ENCODE data around the gene CD24.

The CD24 gene

GRCh38 chr6:106977246-106977645 is 2.7 kb upstream of the CD24 start:
- TF ChIP-seq CTCF (IDR thresholded peaks at IDR 0.05; ENCODE audit: extremely low read depth, insufficient read depth, missing control alignments): no peak
- DNase-seq (ENCODE audit: low spot score): no peak
- in situ Hi-C loops (cut with MboI; ENCODE audit: low pct_unique_long_range_greater_than_20kb, low sequenced_read_pairs, unreplicated experiment): loop anchor here (25.0 kb wide), 2 partner anchors 540 to 640 kb away; partner anchors contain the start of gene ATG5

GRCh38 chr6:106976270-106976669 is 1.7 kb upstream of the CD24 start:
- no peak for DNase-seq (ENCODE audit: low spot score)
- no peak for TF ChIP-seq CTCF (IDR thresholded peaks at IDR 0.05; ENCODE audit: extremely low read depth, insufficient read depth, missing control alignments)
- in situ Hi-C loops (cut with MboI; ENCODE audit: low pct_unique_long_range_greater_than_20kb, low sequenced_read_pairs, unreplicated experiment): loop anchor here (25.0 kb wide), 2 partner anchors 539 to 639 kb away; partner anchors contain the start of gene ATG5

DNA sequence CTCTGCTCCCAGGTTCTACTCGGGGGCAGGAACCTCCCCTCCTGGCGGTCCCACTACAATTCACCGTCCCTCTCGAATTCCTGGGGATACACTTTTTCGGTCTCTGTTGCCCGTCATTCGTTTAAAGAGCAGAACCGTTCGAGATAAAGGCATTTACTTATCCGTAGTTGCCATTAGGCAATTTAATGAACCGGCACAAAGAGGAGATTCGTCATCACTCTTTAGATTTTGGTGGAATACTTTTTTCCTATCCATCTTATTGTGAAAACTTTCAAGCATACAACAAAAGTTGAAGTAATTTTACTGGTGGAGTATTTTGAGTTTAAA is 1.2 kb upstream of the CD24 start:
- in situ Hi-C loops (cut with MboI; ENCODE audit: low pct_unique_long_range_greater_than_20kb, low sequenced_read_pairs, unreplicated experiment): loop anchor here (25.0 kb wide), 2 partner anchors 538 to 638 kb away; partner anchors contain the start of gene ATG5
- no peak for DNase-seq (ENCODE audit: low spot score)
- TF ChIP-seq CTCF (IDR thresholded peaks at IDR 0.05; ENCODE audit: extremely low read depth, insufficient read depth, missing control alignments): no peak

GRCh38 chr6:106974999-106975737 is 639 bp upstream of the CD24 start:
- peak; percentile 58 for DNase-seq (ENCODE audit: low spot score)
- in situ Hi-C loops (cut with MboI; ENCODE audit: low pct_unique_long_range_greater_than_20kb, low sequenced_read_pairs, unreplicated experiment): loop anchor here (25.0 kb wide), 2 partner anchors 538 to 638 kb away; partner anchors contain the start of gene ATG5
- peak; percentile 62 for TF ChIP-seq CTCF (IDR thresholded peaks at IDR 0.05; ENCODE audit: extremely low read depth, insufficient read depth, missing control alignments)

- in situ Hi-C loops (cut with MboI; ENCODE audit: low pct_unique_long_range_greater_than_20kb, low sequenced_read_pairs, unreplicated experiment): no loop called here
- peak; percentile 53 for DNase-seq (ENCODE audit: low spot score)
- TF ChIP-seq CTCF (IDR thresholded peaks at IDR 0.05; ENCODE audit: extremely low read depth, insufficient read depth, missing control alignments): no peak
Measured at GRCh38 chr6:106973836-106974335, 643 bp downstream of the CD24 start.

- in situ Hi-C loops (cut with MboI; ENCODE audit: low pct_unique_long_range_greater_than_20kb, low sequenced_read_pairs, unreplicated experiment): no loop called here
- no peak for DNase-seq (ENCODE audit: low spot score)
- TF ChIP-seq CTCF (IDR thresholded peaks at IDR 0.05; ENCODE audit: extremely low read depth, insufficient read depth, missing control alignments): no peak
Measured at GRCh38 chr6:106973018-106973835, 1.3 kb downstream of the CD24 start.
